SK-N-SH treated with all-trans-retinoic acid at 6 μM for 48 hours (cell line): ENCODE measurements around the gene NSD2.

Source experiments
- ATAC-seq: fragments of 200-7000 bp; cut with Tn5 transposase; 3 replicates; pipeline ENCODE4 v1.9.1; 2020; ENCODE audit warnings: mild to moderate bottlenecking, moderate library complexity
- ARNTL ChIP-seq: fragments of 450-650 bp; formaldehyde crosslinking; IDR thresholded peaks from 2 replicates; pipeline ENCODE4 v1.5.0; 2020; ENCODE audit warnings: low read depth, mild to moderate bottlenecking, moderate library complexity, borderline replicate concordance
- BACH2 ChIP-seq: fragments of 250-450 bp; sonication (Bioruptor Pico); IDR thresholded peaks from 2 replicates; pipeline ENCODE4 v1.9.0; 2021; ENCODE audit warnings: mild to moderate bottlenecking, borderline replicate concordance
- ESRRG ChIP-seq: fragments of 250-450 bp; sonication (Bioruptor Pico); IDR thresholded peaks from 2 replicates; pipeline ENCODE4 v1.6.1; 2021; ENCODE audit warnings: mild to moderate bottlenecking
- GLIS3 ChIP-seq: fragments of 250-450 bp; sonication (Bioruptor Pico); IDR thresholded peaks from 2 replicates; pipeline ENCODE4 v1.5.0; 2020; ENCODE audit warnings: mild to moderate bottlenecking, moderate library complexity
- ISL1 ChIP-seq: fragments of 250-450 bp; sonication (Bioruptor Pico); IDR thresholded peaks from 2 replicates; pipeline ENCODE4 v2.1.2; 2022; ENCODE audit warnings: mild to moderate bottlenecking, moderate library complexity
- PPARA ChIP-seq: fragments of 250-450 bp; sonication (Bioruptor Pico); IDR thresholded peaks from 2 replicates; pipeline ENCODE4 v1.5.0; 2020; ENCODE audit warnings: mild to moderate bottlenecking, borderline replicate concordance
- RARB ChIP-seq: fragments of 250-450 bp; sonication (Bioruptor Pico); IDR thresholded peaks from 2 replicates; pipeline ENCODE4 v1.8.0; 2021; ENCODE audit warnings: mild to moderate bottlenecking, moderate library complexity
- SNAI2 ChIP-seq: fragments of 250-450 bp; sonication (Bioruptor Pico); IDR thresholded peaks from 2 replicates; pipeline ENCODE4 v1.5.0; 2020; ENCODE audit warnings: mild to moderate bottlenecking, moderate library complexity
- TCF4 ChIP-seq: fragments of 250-450 bp; sonication (Bioruptor Pico); IDR thresholded peaks from 2 replicates; pipeline ENCODE4 v1.8.0; 2021; ENCODE audit warnings: mild to moderate bottlenecking, moderate library complexity, borderline replicate concordance
- TOX ChIP-seq: fragments of 250-450 bp; sonication (Bioruptor Pico); IDR thresholded peaks from 2 replicates; pipeline ENCODE4 v1.8.0; 2021; ENCODE audit warnings: mild to moderate bottlenecking, moderate library complexity, borderline replicate concordance
- ZC3H10 ChIP-seq: fragments of 250-450 bp; sonication (Bioruptor Pico); IDR thresholded peaks from 2 replicates; pipeline ENCODE4 v1.5.1; 2021; ENCODE audit warnings: mild to moderate bottlenecking, moderate library complexity
- ZFP3 ChIP-seq: fragments of 250-450 bp; sonication (Bioruptor Pico); IDR thresholded peaks from 2 replicates; pipeline ENCODE4 v1.5.0; 2020; ENCODE audit warnings: mild to moderate bottlenecking, moderate library complexity
- ZFP30 ChIP-seq: fragments of 450-650 bp; formaldehyde crosslinking; IDR thresholded peaks from 2 replicates; pipeline ENCODE4 v1.5.0; 2022; ENCODE audit warnings: mild to moderate bottlenecking, moderate library complexity
- ZNF565 ChIP-seq: fragments of 450-650 bp; formaldehyde crosslinking; conservative IDR thresholded peaks from 2 replicates; pipeline ENCODE4 v1.5.0; 2020; ENCODE audit warnings: low read depth, mild to moderate bottlenecking, moderate library complexity
- ZNF70 ChIP-seq: fragments of 450-650 bp; formaldehyde crosslinking; IDR thresholded peaks from 2 replicates; pipeline ENCODE4 v1.5.0; 2020; ENCODE audit warnings: mild to moderate bottlenecking, moderate library complexity
- ZNF8 ChIP-seq: fragments of 450-650 bp; formaldehyde crosslinking; IDR thresholded peaks from 2 replicates; pipeline ENCODE4 v1.5.0; 2020; ENCODE audit warnings: mild to moderate bottlenecking, moderate library complexity
- TF ChIP-seq, protein P1 (sequence below): fragments of 250-450 bp; sonication (Bioruptor Pico); IDR thresholded peaks from 2 replicates; pipeline ENCODE4 v1.5.1; 2021; ENCODE audit warnings: mild to moderate bottlenecking, moderate library complexity
- TF ChIP-seq, protein P2 (sequence below): fragments of 250-450 bp; sonication (Bioruptor Pico); IDR thresholded peaks from 2 replicates; pipeline ENCODE4 v1.8.0; 2020; ENCODE audit warnings: mild to moderate bottlenecking, moderate library complexity, borderline replicate concordance
- TF ChIP-seq, protein P3 (sequence below): fragments of 250-450 bp; sonication (Bioruptor Pico); IDR thresholded peaks from 2 replicates; pipeline ENCODE4 v1.5.0; 2020; ENCODE audit warnings: mild to moderate bottlenecking, moderate library complexity
- TF ChIP-seq, protein P4 (sequence below): fragments of 250-450 bp; sonication (Bioruptor Pico); IDR thresholded peaks from 2 replicates; pipeline ENCODE4 v1.5.1; 2020; ENCODE audit warnings: low read depth, mild to moderate bottlenecking, moderate library complexity
- TF ChIP-seq, protein P5 (sequence below): fragments of 250-450 bp; sonication (Bioruptor Pico); IDR thresholded peaks from 2 replicates; pipeline ENCODE4 v1.8.0; 2021; ENCODE audit warnings: low read depth, mild to moderate bottlenecking, moderate library complexity, borderline replicate concordance

The NSD2 gene

DNA sequence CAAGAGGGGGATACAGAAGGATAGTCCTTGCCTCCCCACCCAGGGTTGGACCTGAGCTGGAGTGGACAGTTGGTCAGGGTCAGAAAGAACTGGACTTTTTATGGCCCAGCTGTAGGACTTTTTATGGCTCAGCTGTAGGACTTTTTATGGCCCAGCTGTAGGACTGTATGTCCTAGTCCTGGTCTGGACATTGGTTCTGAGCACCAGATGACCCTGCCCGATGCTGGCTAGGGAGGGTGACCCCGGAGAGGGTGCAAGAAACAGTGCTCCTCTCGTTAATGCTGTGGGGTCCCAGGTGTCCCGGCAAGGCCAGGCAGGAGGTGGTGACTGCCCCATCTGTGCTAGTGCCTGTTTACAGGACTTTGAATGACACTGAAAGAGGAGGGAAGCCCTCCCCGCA lies 13.3 kb upstream of the NSD2 start:
- ATAC-seq = no peak
- TF ChIP-seq ZFP3 = no peak
- TF ChIP-seq ZNF70 (CRISPR knock-in tag) = no peak
- no peak for TF ChIP-seq ZC3H10 (CRISPR knock-in tag)
- TF ChIP-seq ESRRG = no peak
- no peak for TF ChIP-seq ZFP30 (CRISPR knock-in tag)
- TF ChIP-seq ISL1 (CRISPR knock-in tag) = no peak
- TF ChIP-seq BACH2 = no peak
- TF ChIP-seq PPARA (CRISPR knock-in tag) = no peak
- TF ChIP-seq, protein P1, sequence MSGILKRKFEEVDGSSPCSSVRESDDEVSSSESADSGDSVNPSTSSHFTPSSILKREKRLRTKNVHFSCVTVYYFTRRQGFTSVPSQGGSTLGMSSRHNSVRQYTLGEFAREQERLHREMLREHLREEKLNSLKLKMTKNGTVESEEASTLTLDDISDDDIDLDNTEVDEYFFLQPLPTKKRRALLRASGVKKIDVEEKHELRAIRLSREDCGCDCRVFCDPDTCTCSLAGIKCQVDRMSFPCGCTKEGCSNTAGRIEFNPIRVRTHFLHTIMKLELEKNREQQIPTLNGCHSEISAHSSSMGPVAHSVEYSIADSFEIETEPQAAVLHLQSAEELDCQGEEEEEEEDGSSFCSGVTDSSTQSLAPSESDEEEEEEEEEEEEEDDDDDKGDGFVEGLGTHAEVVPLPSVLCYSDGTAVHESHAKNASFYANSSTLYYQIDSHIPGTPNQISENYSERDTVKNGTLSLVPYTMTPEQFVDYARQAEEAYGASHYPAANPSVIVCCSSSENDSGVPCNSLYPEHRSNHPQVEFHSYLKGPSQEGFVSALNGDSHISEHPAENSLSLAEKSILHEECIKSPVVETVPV (CRISPR knock-in tag) = no peak
- TF ChIP-seq, protein P2, sequence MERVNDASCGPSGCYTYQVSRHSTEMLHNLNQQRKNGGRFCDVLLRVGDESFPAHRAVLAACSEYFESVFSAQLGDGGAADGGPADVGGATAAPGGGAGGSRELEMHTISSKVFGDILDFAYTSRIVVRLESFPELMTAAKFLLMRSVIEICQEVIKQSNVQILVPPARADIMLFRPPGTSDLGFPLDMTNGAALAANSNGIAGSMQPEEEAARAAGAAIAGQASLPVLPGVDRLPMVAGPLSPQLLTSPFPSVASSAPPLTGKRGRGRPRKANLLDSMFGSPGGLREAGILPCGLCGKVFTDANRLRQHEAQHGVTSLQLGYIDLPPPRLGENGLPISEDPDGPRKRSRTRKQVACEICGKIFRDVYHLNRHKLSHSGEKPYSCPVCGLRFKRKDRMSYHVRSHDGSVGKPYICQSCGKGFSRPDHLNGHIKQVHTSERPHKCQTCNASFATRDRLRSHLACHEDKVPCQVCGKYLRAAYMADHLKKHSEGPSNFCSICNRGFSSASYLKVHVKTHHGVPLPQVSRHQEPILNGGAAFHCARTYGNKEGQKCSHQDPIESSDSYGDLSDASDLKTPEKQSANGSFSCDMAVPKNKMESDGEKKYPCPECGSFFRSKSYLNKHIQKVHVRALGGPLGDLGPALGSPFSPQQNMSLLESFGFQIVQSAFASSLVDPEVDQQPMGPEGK (CRISPR knock-in tag) = no peak
- no peak for TF ChIP-seq RARB (CRISPR knock-in tag)
- no peak for TF ChIP-seq ARNTL
- TF ChIP-seq ZNF565 (CRISPR knock-in tag) = no peak
- TF ChIP-seq, protein P3, sequence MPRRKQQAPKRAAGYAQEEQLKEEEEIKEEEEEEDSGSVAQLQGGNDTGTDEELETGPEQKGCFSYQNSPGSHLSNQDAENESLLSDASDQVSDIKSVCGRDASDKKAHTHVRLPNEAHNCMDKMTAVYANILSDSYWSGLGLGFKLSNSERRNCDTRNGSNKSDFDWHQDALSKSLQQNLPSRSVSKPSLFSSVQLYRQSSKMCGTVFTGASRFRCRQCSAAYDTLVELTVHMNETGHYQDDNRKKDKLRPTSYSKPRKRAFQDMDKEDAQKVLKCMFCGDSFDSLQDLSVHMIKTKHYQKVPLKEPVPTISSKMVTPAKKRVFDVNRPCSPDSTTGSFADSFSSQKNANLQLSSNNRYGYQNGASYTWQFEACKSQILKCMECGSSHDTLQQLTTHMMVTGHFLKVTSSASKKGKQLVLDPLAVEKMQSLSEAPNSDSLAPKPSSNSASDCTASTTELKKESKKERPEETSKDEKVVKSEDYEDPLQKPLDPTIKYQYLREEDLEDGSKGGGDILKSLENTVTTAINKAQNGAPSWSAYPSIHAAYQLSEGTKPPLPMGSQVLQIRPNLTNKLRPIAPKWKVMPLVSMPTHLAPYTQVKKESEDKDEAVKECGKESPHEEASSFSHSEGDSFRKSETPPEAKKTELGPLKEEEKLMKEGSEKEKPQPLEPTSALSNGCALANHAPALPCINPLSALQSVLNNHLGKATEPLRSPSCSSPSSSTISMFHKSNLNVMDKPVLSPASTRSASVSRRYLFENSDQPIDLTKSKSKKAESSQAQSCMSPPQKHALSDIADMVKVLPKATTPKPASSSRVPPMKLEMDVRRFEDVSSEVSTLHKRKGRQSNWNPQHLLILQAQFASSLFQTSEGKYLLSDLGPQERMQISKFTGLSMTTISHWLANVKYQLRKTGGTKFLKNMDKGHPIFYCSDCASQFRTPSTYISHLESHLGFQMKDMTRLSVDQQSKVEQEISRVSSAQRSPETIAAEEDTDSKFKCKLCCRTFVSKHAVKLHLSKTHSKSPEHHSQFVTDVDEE (CRISPR knock-in tag) = no peak
- TF ChIP-seq, protein P4, sequence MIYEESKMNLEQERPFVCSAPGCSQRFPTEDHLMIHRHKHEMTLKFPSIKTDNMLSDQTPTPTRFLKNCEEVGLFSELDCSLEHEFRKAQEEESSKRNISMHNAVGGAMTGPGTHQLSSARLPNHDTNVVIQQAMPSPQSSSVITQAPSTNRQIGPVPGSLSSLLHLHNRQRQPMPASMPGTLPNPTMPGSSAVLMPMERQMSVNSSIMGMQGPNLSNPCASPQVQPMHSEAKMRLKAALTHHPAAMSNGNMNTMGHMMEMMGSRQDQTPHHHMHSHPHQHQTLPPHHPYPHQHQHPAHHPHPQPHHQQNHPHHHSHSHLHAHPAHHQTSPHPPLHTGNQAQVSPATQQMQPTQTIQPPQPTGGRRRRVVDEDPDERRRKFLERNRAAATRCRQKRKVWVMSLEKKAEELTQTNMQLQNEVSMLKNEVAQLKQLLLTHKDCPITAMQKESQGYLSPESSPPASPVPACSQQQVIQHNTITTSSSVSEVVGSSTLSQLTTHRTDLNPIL (CRISPR knock-in tag) = no peak
- TF ChIP-seq GLIS3 (CRISPR knock-in tag) = no peak
- no peak for TF ChIP-seq TOX
- TF ChIP-seq SNAI2 (CRISPR knock-in tag) = no peak
- no peak for TF ChIP-seq TCF4 (CRISPR knock-in tag)
- TF ChIP-seq ZNF8 = no peak

DNA sequence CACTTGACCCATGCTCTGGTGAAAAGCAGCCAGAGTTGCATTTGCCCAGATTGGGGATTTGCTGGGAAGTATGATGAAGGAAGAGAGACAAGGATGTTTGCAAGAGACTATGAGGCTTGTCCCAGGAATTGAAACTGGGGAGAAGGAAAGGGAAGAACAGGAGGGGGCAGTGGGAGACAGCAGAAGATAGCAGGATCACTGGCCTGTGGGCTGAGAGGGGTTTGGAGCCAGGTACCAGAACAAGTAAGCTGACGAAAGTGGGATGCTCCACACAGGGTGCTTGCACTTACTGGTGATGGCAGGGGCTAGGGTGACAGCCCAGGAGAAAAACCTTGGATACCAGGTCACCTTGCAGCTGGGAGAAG lies 11.8 kb upstream of the NSD2 start:
- TF ChIP-seq, protein P2 (CRISPR knock-in tag) = no peak
- TF ChIP-seq ARNTL (no peak), GLIS3 (CRISPR knock-in tag) (no peak), ZNF70 (CRISPR knock-in tag) (no peak), ESRRG (no peak), PPARA (CRISPR knock-in tag) (no peak), TCF4 (CRISPR knock-in tag) (no peak), BACH2 (no peak), ZNF8 (no peak), SNAI2 (CRISPR knock-in tag) (no peak), TOX (no peak), RARB (CRISPR knock-in tag) (no peak), ZNF565 (CRISPR knock-in tag) (no peak)
- TF ChIP-seq, protein P4 (CRISPR knock-in tag) = no peak
- TF ChIP-seq, protein P3 (CRISPR knock-in tag) = no peak
- TF ChIP-seq, protein P1 (CRISPR knock-in tag) = no peak
- TF ChIP-seq, protein P5, sequence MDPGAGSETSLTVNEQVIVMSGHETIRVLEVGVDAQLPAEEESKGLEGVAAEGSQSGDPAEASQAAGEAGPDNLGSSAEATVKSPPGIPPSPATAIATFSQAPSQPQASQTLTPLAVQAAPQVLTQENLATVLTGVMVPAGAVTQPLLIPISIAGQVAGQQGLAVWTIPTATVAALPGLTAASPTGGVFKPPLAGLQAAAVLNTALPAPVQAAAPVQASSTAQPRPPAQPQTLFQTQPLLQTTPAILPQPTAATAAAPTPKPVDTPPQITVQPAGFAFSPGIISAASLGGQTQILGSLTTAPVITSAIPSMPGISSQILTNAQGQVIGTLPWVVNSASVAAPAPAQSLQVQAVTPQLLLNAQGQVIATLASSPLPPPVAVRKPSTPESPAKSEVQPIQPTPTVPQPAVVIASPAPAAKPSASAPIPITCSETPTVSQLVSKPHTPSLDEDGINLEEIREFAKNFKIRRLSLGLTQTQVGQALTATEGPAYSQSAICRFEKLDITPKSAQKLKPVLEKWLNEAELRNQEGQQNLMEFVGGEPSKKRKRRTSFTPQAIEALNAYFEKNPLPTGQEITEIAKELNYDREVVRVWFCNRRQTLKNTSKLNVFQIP (CRISPR knock-in tag) = no peak
- no peak for ATAC-seq
